ENCODE results near the gene CWF19L1. TPM values are rescaled to one million over a fixed set of nuclear protein-coding genes. Genes with fewer than 3 reads are reported as not detected.
"Not testable (repeated sequence)": the region's sequence is repeated elsewhere in the genome, so short reads cannot be mapped to it uniquely, and the experiment has no call there.

CWF19L1 gene
- total and polyA plus RNA-seq, 2 donors (not counting 1 experiment from before 2014, with no cell fraction given), result 16.0 to 17.3 TPM

- DNase-seq (ENCODE audit: low read depth in 2 of 2), result no peak
- Histone ChIP-seq H3K4me3 (replicated peaks in 1 of 4; ENCODE audit: control extremely low read depth in 1 of 4, insufficient read depth in 1 of 4, low read depth in 3 of 4, low read length in 4 of 4) (no peak overlapping the region), H3K27ac (ENCODE audit: insufficient read depth, low read length) (no peak overlapping the region), H3K9me3 (ENCODE audit: control insufficient read depth, insufficient read depth, low read depth, low read length) (no peaks in the 10 kb centered on the region), H4K20me1 (ENCODE audit: control insufficient read depth, extremely low read depth, insufficient read depth, low read length) (no peaks in the 10 kb centered on the region), H3K9ac (ENCODE audit: insufficient read depth, low read length) (no peak overlapping the region), H3K79me2 (ENCODE audit: control insufficient read depth, insufficient read depth, low read length) (no peaks in the 10 kb centered on the region), H3K27me3 (ENCODE audit: control insufficient read depth, insufficient read depth, low read length) (peaks cover 23% of the 10 kb centered on the region), H3K4me2 (ENCODE audit: extremely low read depth, insufficient read depth, low read length) (no peak overlapping the region), H3K36me3 (ENCODE audit: control insufficient read depth, insufficient read depth, low read length) (no peaks in the 10 kb centered on the region), H2AFZ (ENCODE audit: low read length) (no peak overlapping the region), H3K4me1 (ENCODE audit: control insufficient read depth, extremely low read depth, insufficient read depth, low read length) (no peaks in the 10 kb centered on the region)
- TF ChIP-seq CTCF (conservative IDR thresholded peaks at IDR 0.05 in 1 of 2, IDR thresholded peaks at IDR 0.05 in 1 of 2; ENCODE audit: low read depth in 1 of 2, low read length in 2 of 2) (no peak), EZH2 (IDR thresholded peaks at IDR 0.05; ENCODE audit: low read length, missing control alignments) (no peak)
These were observed 25.6 kb upstream of the CWF19L1 start for GRCh38 chr10:100293066-100293465.

GRCh38 chr10:100292300-100292699 lies 24.9 kb upstream of the CWF19L1 start:
- not testable (repeated sequence) for H4K20me1 ChIP-seq (ENCODE audit: control insufficient read depth, extremely low read depth, insufficient read depth, low read length); H2AFZ ChIP-seq (ENCODE audit: low read length); H3K9ac ChIP-seq (ENCODE audit: insufficient read depth, low read length); H3K4me2 ChIP-seq (ENCODE audit: extremely low read depth, insufficient read depth, low read length); H3K9me3 ChIP-seq (ENCODE audit: control insufficient read depth, insufficient read depth, low read depth, low read length); H3K4me1 ChIP-seq (ENCODE audit: control insufficient read depth, extremely low read depth, insufficient read depth, low read length); H3K4me3 ChIP-seq (replicated peaks in 1 of 4; ENCODE audit: control extremely low read depth in 1 of 4, insufficient read depth in 1 of 4, low read depth in 3 of 4, low read length in 4 of 4); H3K79me2 ChIP-seq (ENCODE audit: control insufficient read depth, insufficient read depth, low read length); H3K36me3 ChIP-seq (ENCODE audit: control insufficient read depth, insufficient read depth, low read length); H3K27ac ChIP-seq (ENCODE audit: insufficient read depth, low read length)
- peaks cover 22% of the 10 kb centered on the region for H3K27me3 ChIP-seq (ENCODE audit: control insufficient read depth, insufficient read depth, low read length)
- peak in 1 of 2 donors; percentile 42 for DNase-seq (ENCODE audit: low read depth in 2 of 2)

- Histone ChIP-seq H3K4me1 (ENCODE audit: control insufficient read depth, extremely low read depth, insufficient read depth, low read length) (no peaks in the 10 kb centered on the region), H2AFZ (ENCODE audit: low read length) (no peak overlapping the region), H3K9me3 (ENCODE audit: control insufficient read depth, insufficient read depth, low read depth, low read length) (no peaks in the 10 kb centered on the region), H3K36me3 (ENCODE audit: control insufficient read depth, insufficient read depth, low read length) (no peaks in the 10 kb centered on the region), H3K4me2 (ENCODE audit: extremely low read depth, insufficient read depth, low read length) (no peak overlapping the region), H3K4me3 (replicated peaks in 1 of 4; ENCODE audit: control extremely low read depth in 1 of 4, insufficient read depth in 1 of 4, low read depth in 3 of 4, low read length in 4 of 4) (no peak overlapping the region), H4K20me1 (ENCODE audit: control insufficient read depth, extremely low read depth, insufficient read depth, low read length) (no peaks in the 10 kb centered on the region), H3K27me3 (ENCODE audit: control insufficient read depth, insufficient read depth, low read length) (peaks cover 16% of the 10 kb centered on the region), H3K9ac (ENCODE audit: insufficient read depth, low read length) (no peak overlapping the region), H3K27ac (ENCODE audit: insufficient read depth, low read length) (no peak overlapping the region), H3K79me2 (ENCODE audit: control insufficient read depth, insufficient read depth, low read length) (no peaks in the 10 kb centered on the region)
- TF ChIP-seq CTCF (conservative IDR thresholded peaks at IDR 0.05 in 1 of 2, IDR thresholded peaks at IDR 0.05 in 1 of 2; ENCODE audit: low read depth in 1 of 2, low read length in 2 of 2) (no peak), EZH2 (IDR thresholded peaks at IDR 0.05; ENCODE audit: low read length, missing control alignments) (no peak)
- DNase-seq (ENCODE audit: low read depth in 2 of 2), result no peak
These were observed 23.9 kb upstream of the CWF19L1 start for GRCh38 chr10:100291356-100291755.
